Right lobe of liver (tissue), 6 donors: ENCODE measurements around the gene C1QTNF8. TPM values are rescaled to one million over a fixed set of nuclear protein-coding genes. Genes with fewer than 3 reads are reported as not detected.

Experiments
- ATAC-seq, 4 donors: fragments of 200-7000 bp; cut with Tn5 transposase; one replicate each; pipeline ENCODE4 v1.9.1; 2020; ENCODE audit warnings: mild to moderate bottlenecking in 4 of 4, moderate library complexity in 4 of 4
- DNase-seq, 3 donors: peaks; one replicate each; pipeline ENCODE4 v3.0.0-alpha.2; 2020
- H3K27ac ChIP-seq, 3 donors: fragments of 200-600 bp; one replicate each; pipeline ENCODE4 v1.8.0; 2022
- H3K27me3 ChIP-seq, 2 donors: fragments of 200-600 bp; one replicate each; pipeline ENCODE4 v1.8.0; 2022
- H3K36me3 ChIP-seq, 4 donors: fragments of 200-600 bp; sonication (generic) in 1 of 4; one replicate each; pipeline versions ENCODE4 v1.5.1 to v1.8.0; 2017 to 2022; ENCODE audit warnings: control low read depth in 1 of 4
- H3K4me1 ChIP-seq, 4 donors: fragments of 200-600 bp; sonication (generic) in 1 of 4; one replicate each; pipeline versions ENCODE4 v1.5.1 to v1.8.0; 2017 to 2022; ENCODE audit warnings: control low read depth in 1 of 4
- H3K4me3 ChIP-seq, 3 donors: fragments of 200-600 bp; one replicate each; pipeline ENCODE4 v1.8.0; 2022
- H3K9me3 ChIP-seq, 4 donors: fragments of 200-600 bp; sonication (generic) in 1 of 4; one replicate each; pipeline versions ENCODE4 v1.5.1 to v1.8.0; 2017 to 2022; ENCODE audit warnings: control low read depth in 1 of 4
- POLR2A ChIP-seq: fragments of 450-650 bp; IDR thresholded peaks from one replicate; pipeline ENCODE4 v1.6.1; 2017; ENCODE audit warnings: antibody characterized with exemption, mild to moderate bottlenecking
- WGBS: methylation state at CpG from one replicate; pipeline ENCODE4 v1.1.6; 2018; ENCODE audit warnings: low coverage, low lambda C conversion rate; ENCODE audit not compliant: insufficient coverage; ENCODE audit errors: missing lambda C conversion rate; 5-methylcytosine and 5-hydroxymethylcytosine counted together
- intact Hi-C, 2 donors: fragments of 100-400 bp; cut with DNase I; formaldehyde crosslinking; loops; one replicate each; pipeline versions ENCODE4 v1.11.2 to v1.14.1; 2022
- total RNA-seq, 6 experiments: library from RNA; depleted of rRNA in 2 of 6; stranded (reverse); fragments of >200 nt in 2 of 6; fragmentation: NEBNext Ultra II Directional in 3 of 6; extraction: Animal tissue kit (Norgen Biotek cat#: 25700) in 3 of 6; gene quantifications; one replicate each; pipeline versions ENCODE4 v1.1.0 to v1.2.4, GENCODE V29; 2016 to 2023
- TF ChIP-seq, protein P1 (sequence below), 4 donors: fragments of 200-600 bp in 3 of 4; fragments of 450-650 bp in 1 of 4; IDR thresholded peaks; one replicate each; pipeline versions ENCODE4 v1.5.1 to v1.8.0; 2016 to 2022; ENCODE audit warnings: antibody characterized with exemption in 4 of 4, mild to moderate bottlenecking in 2 of 4
- donor health status: DM: no; HTN: yes; CAD: no.
- donor health status: DM: no; HTN: no; CAD: no.
- donor health status: DM: no; HTN: no; CAD: no.
- donor health status: DM: no; HTN: yes; CAD: no.
- donor health status: DM: no; HTN: yes; CAD: no.

Gene C1QTNF8
- total RNA-seq, 6 experiments from 2014 or later, result not detected

- Histone ChIP-seq H3K27me3 (peaks cover 0 to 41% of the 10 kb centered on the region in 2 donors), H3K4me3 (no peak overlapping the region), H3K36me3 (no peaks in the 10 kb centered on the region), H3K27ac (no peak overlapping the region), H3K9me3 (no peaks in the 10 kb centered on the region), H3K4me1 (peaks cover 0 to 9% (median 1%) of the 10 kb centered on the region in 4 donors)
- TF ChIP-seq, protein P1, sequence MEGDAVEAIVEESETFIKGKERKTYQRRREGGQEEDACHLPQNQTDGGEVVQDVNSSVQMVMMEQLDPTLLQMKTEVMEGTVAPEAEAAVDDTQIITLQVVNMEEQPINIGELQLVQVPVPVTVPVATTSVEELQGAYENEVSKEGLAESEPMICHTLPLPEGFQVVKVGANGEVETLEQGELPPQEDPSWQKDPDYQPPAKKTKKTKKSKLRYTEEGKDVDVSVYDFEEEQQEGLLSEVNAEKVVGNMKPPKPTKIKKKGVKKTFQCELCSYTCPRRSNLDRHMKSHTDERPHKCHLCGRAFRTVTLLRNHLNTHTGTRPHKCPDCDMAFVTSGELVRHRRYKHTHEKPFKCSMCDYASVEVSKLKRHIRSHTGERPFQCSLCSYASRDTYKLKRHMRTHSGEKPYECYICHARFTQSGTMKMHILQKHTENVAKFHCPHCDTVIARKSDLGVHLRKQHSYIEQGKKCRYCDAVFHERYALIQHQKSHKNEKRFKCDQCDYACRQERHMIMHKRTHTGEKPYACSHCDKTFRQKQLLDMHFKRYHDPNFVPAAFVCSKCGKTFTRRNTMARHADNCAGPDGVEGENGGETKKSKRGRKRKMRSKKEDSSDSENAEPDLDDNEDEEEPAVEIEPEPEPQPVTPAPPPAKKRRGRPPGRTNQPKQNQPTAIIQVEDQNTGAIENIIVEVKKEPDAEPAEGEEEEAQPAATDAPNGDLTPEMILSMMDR (IDR thresholded peaks at IDR 0.05), result no peak
- no peak for TF ChIP-seq POLR2A
- no CpG with 5 or more reads among the region's 30 CpGs for WGBS
- DNase-seq, result no peak
- no peak for ATAC-seq
- intact Hi-C loops, result no loop called here
These were observed 22.3 kb downstream of the C1QTNF8 start for GRCh38 chr16:1073566-1074378.

DNA sequence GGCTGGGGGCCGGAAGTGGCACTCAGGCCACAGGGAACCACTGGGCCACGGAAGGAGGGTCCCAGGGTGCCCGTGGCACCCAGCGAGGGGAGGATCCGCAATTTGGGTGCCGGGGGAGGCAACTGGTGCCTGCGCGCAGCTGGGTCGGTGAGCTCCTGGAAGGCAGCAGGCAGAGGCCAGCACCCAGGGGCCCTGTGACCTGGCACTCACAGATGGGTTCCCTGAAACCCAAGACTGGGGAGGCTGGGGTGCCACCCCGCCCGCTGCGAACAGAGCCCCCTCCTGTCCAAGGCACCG is 22.8 kb downstream of the C1QTNF8 start:
- ATAC-seq (no peak), DNase-seq (no peak)
- Histone ChIP-seq H3K4me1 (peaks cover 0 to 4% (median 0%) of the 10 kb centered on the region in 4 donors), H3K27me3 (peaks cover 0 to 41% of the 10 kb centered on the region in 2 donors), H3K4me3 (no peak overlapping the region), H3K9me3 (no peaks in the 10 kb centered on the region), H3K36me3 (no peaks in the 10 kb centered on the region), H3K27ac (no peak overlapping the region)
- intact Hi-C loops, result no loop called here
- TF ChIP-seq, protein P1 (IDR thresholded peaks at IDR 0.05), result no peak
- TF ChIP-seq POLR2A, result no peak
- WGBS, result no CpG with 5 or more reads among the region's 13 CpGs

GRCh38 chr16:1072526-1073261 is 23.4 kb downstream of the C1QTNF8 start, which contains the start of gene SSTR5:
SSTR5 (plus strand) TSS chr16:1072747; CDS start chr16:1078869, 6,122 bp downstream.
- TF ChIP-seq POLR2A, result no peak
- TF ChIP-seq, protein P1 (IDR thresholded peaks at IDR 0.05), result no peak
- Histone ChIP-seq H3K4me1 (no peaks in the 10 kb centered on the region), H3K27me3 (peaks cover 0 to 41% of the 10 kb centered on the region in 2 donors), H3K9me3 (no peaks in the 10 kb centered on the region), H3K4me3 (no peak within 1 kb of the TSS), H3K27ac (no peak within 1 kb of the TSS), H3K36me3 (no peaks in the 10 kb centered on the region)
- DNase-seq, result no peak
- intact Hi-C loops, result no loop called here
- 15% methylated on average over 4 of the region's 59 CpGs for WGBS
- ATAC-seq, result no peak

- no peaks in the 10 kb centered on the region for H3K9me3 ChIP-seq
- no peak overlapping the region for H3K4me3 ChIP-seq
- 12% methylated on average over 9 of the region's 30 CpGs for WGBS
- H3K4me1 ChIP-seq, result no peaks in the 10 kb centered on the region
- DNase-seq (no peak), ATAC-seq (no peak)
- intact Hi-C loops, result no loop called here
- H3K36me3 ChIP-seq, result no peaks in the 10 kb centered on the region
- peaks cover 0 to 41% of the 10 kb centered on the region in 2 donors for H3K27me3 ChIP-seq
- no peak overlapping the region for H3K27ac ChIP-seq
- TF ChIP-seq, protein P1 (IDR thresholded peaks at IDR 0.05), result no peak
- TF ChIP-seq POLR2A, result no peak
These were observed 24.4 kb downstream of the C1QTNF8 start for GRCh38 chr16:1071561-1072225.
